GM12891 (cell line): ENCODE results near the gene RNF125.
"Not testable (repeated sequence)": the region's sequence is repeated elsewhere in the genome, so short reads cannot be mapped to it uniquely, and the experiment has no call there.

Source experiments
- POLR2A ChIP-seq: IDR thresholded peaks from 2 replicates; pipeline ENCODE4 v1.6.1; 2011; ENCODE audit warnings: low read depth, low read length, control low read depth
- POLR2AphosphoS5 ChIP-seq: IDR thresholded peaks from 2 replicates; pipeline ENCODE4 v1.6.1; 2011; ENCODE audit warnings: low read depth, low read length, control low read depth
- TAF1 ChIP-seq: IDR thresholded peaks from 2 replicates; pipeline ENCODE4 v1.6.1; 2011; ENCODE audit warnings: low read depth, low read length, control low read depth

DNA sequence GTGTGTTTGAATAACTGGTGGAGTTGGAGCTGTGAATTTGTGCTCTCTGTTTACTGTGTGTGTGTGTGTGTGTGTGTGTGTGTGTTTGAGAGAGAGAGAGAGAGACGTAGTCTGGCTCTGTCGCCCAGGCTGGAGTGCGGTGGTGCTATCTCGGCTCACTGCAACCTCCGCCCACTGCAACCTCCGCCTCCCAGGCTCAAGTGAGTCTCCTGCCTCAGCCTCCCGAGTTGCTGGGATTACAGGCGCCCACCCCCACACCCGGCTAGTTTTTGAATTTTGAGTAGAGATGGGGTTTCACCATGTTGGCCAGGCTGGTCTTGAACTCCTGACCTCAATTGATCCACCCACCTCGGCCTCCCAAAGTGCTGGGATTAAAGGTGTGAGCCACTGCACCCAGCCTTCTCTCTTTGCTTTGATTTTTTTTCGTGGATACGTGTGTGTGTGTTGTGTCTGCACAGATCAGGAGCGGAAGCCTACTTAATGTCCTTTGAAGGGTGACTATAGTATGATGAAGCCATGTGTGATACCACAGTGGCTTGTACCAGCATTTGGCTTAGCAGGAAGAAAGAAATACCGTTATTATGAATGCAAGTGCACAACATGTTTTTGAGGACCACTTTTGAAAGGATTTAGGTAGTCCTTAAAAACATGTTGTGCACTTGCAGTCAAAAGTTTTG, 1.5 kb downstream of the RNF125 start:
- TF ChIP-seq POLR2AphosphoS5, POLR2A, TAF1: not testable (repeated sequence)
